NCI-H1105 treated with DMSO at 0.1 percent for 48 hours (cell line): ENCODE measurements around the gene TMEM144.
"Not testable (repeated sequence)": the region's sequence is repeated elsewhere in the genome, so short reads cannot be mapped to it uniquely, and the experiment has no call there.

Experiments used
- DNase-seq: peaks from one replicate; lab custom pipeline; 2025; lab: John Stamatoyannopoulos, UW

The TMEM144 gene

DNA sequence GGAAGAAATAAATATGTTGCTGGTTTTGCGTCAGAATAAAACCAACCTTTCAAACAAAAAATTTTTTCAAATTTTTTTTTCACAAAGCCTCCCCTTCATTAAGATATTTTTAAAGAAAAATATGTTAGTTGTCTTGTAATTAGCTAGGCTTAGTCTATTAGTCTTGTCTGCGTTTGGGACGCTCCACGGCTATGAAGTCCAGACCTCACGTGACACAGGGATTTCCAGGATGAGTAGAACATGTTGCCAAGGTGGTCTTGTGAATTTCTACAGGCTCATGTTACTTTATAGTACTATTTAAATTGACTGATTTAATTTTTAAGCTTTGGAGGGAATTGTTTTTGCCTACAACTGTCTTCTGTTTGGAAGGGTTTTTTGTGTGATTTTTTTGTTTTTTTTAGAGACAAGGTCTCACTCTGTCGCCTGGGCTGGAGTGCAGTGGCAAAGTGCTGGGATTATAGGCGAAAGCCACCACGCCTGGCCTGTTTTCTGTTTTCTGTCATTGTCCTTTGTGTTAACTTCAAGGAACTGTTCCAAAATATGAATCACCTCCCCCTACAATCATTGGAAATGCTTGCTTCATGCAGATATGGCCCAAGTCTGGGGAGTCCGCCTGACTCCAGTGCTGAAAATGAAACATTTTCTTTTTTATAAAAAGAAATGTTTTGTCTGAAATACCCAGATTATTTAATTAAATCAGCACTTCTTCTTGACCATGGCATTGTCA lies 26.2 kb downstream of the TMEM144 start:
- DNase-seq: no peak

DNA sequence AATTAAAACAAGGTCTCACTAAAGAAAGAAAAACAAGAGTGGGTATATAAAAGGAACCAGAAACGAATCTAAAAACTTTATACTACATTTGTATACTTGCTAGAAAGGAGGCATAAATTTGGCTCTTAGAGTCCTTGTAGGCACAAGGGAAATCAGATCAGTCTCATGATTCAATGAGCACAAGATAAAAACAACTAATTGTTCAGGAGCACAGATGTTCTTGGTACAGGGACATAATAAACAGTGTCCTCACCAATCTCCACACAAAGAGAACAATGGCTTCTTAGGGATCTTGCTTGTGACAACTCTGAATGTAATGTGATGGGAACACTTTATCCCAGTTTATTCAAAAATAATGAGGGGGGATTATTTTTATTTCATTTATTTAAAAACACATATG lies 28.3 kb downstream of the TMEM144 start:
- DNase-seq: no peak

DNA sequence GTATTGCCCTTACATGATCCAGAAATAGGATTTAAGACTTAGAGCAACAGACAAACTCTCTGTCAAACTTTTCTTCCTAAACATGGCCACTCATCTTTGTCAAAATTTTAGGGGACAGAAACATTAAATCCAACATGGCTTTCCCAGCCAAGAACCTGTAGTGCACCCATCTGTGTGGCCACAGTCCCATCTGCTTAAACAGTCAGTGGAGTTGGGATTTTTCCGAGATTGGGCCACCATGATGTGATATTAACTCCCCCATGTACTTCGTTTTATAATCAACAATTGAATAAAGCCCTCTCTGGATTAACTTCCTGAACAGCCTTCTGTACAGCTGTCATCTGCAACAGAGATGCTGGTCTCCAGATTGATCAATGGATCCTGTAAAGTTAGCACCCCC lies 28.9 kb downstream of the TMEM144 start:
- no peak for DNase-seq

DNA sequence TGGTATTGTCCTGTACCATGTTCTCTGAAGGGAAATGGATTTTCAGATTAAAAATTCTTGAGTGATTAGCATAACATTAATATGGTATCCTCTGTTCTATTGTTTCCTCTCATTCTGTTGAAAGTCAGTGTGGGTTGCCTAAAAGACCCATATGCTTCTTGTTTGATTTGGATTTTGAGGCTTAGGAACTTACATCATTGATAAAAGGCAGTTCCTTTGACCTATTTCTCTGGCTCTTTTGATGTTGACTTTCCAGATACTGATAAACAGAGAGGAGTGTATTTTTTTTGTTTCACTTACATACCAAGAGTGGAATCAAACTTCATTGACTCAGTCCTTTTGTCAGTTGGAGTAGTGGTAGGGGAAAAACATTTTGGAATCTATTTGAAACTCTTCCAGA lies 32.8 kb downstream of the TMEM144 start:
- DNase-seq: no peak

DNA sequence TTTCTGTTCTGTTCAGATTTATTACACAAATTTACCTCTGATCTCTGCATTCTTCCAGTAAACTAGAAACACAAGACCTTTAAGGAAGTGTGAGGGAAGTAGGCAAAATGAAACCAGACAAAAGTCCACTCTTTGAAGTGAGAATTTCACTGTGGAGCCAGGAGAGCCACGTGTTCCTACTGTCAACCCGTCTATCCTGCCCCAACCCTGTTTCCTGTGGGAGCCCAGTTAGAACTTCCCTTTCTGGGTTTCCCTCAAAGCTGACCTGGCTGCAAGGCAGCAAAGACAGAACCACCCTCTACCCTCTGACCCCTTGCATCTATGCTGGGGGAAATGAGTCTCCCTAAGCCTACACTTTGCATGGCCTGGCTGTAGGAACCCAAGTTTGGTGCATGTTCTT lies 40.0 kb downstream of the TMEM144 start:
- DNase-seq: no peak

DNA sequence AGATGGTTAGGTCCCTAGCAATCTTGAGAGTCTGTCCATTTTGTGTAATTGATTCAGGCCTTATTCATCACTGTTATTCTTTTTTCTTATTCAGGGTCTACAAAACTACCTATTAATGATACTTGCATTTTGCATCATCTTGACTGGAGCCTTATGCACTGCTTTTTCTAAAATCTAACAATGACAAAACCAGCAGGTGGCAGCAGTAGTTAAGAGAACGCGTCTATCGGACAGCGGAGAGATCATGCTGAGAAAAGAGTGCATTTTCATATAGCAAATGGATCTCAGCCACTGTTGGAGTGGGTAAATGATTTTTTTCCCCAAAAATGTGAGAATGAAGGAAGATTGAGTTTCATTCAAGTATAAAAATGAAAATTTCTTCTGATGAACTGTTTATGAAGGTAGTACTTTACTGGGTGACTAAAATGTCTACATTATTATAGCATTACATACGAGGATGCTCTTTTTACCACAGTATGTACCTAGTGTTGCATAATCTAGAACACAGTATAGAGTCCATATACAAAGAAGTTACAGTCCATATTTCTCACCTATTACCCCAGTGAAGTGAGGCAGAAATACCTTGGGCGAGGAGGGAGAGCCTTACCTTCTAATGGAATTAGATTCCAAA lies 43.2 kb downstream of the TMEM144 start:
- DNase-seq: peak; percentile 35

DNA sequence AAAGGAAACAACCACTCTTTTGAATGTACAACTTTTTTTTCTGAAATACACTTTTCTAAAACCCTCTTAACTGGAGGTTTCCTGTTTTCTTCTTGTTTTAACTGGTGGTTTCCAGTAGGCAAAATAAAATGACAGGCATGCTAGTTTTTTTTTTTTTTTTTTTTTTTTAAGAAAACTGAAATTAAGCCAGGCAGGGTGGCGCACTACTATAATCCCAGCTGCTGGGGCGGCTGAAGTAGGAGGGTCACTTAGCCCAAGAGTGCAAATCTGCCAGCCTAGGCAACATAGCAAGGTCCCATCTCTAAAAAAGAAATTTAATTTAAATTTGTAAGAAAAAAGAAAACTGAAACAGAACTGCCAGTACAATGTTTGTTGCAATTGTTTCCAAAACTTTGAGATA lies 44.0 kb downstream of the TMEM144 start:
- no peak for DNase-seq

DNA sequence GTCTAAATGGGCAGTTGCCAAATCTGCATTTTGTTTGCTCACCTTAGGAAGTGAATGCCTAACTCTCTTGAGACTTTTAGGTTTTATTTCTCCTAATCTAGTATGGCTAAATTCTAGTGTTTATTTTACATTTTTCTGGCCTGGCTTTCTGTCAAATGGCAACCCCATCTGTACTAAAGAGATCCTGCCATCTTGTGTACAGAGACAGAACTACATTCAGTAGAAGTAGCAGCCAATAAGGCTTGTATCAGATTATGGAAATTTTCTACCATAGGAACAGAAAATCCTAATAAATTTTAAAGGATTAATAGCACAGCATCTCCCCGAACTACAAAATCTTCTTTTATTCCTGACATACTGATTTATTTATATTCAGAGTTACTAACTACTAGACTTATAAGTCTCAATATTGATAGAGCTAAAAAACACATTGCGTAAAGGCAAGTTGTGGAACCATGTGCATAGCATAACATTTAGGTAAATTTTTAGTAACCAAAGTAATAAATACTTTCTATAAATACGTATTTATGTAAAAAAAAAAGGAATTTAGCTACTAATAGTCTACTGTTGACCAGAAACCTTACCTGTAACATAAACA lies 45.5 kb downstream of the TMEM144 start:
- DNase-seq: peak; percentile 22

DNA sequence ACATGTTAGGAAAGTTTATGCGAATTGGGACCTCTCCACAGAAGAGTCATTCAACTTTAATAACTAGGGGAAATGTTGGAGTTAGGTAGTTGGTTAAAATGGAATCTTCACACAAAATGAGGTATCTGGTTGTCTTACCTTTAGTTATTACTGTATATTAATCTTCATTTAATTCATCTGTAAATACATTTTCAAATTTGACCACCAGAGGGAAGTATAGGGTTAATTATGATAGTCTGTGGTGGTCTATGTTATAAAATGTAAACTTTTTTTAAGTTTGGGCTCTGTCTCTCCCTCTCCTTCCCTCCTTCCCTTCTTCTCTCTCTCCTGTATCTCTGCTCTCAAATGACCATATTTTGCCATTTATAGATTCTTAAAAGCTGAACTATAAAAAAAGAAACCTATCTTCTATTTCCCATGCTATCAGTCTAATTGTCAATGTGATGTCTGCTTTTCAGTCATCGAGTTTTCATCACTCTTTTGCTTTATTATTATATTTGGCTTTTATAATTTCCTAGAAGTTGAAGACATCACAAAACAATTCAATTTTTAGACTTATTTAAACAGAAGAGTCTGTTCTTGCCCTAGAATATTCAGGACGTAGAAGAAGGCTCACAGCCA lies 49.8 kb downstream of the TMEM144 start:
- DNase-seq: peak; percentile 12

DNA sequence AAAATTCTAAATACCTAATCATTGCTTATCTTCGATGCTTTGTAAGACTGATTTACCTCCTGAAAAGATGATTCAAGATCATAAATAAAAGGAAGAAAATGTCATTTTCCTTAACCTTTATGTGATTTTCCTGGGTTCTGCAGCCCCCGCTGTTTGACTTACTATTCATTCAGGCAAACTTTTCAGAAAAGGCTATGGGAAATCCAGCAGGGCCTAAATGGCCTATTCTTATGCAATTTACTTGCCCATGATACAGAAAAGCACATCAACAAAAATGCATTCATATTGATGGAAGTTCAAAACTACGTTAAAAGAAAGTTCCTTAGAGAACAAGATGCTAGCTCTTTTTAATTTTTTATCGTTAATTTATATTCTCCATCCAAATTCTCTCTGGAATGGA lies 51.2 kb downstream of the TMEM144 start:
- no peak for DNase-seq

DNA sequence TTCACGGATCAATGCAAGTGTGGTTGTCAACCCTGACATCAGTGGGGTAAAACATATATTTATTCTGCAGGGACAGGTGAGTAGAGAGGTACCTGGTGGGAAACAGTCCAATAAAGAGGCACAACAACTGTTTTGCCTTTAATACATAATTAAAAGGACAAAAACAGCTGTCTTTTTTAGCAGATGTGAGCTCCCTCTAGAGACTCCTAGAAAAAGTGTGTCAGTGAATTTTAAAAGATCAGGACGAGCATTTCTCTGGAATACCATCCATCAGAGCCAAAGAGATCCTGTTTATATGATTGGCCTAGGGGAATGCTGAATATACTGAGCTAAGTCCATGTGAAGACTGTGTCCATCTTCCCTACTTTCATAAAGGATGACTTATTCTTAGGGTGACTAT lies 58.3 kb downstream of the TMEM144 start:
- no peak for DNase-seq

DNA sequence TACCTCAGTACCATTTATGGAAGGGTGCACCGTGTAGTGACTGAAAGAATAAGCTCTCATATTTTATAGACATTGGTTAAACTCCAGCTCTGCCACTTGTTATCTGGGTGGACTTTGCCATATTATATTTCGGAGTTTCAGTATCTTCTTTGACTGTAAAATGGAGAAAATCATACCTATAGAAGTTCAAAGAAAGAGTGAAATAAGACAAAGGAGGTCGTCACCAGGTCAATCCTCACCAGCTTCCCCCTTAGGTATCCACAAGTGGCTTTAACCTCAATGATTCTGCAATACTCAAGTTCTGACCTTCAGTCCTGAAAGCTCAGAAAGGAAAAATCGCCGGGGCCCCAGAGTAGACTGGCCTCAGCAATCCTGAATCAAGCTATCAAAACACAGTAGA lies 64.3 kb downstream of the TMEM144 start:
- no peak for DNase-seq

DNA sequence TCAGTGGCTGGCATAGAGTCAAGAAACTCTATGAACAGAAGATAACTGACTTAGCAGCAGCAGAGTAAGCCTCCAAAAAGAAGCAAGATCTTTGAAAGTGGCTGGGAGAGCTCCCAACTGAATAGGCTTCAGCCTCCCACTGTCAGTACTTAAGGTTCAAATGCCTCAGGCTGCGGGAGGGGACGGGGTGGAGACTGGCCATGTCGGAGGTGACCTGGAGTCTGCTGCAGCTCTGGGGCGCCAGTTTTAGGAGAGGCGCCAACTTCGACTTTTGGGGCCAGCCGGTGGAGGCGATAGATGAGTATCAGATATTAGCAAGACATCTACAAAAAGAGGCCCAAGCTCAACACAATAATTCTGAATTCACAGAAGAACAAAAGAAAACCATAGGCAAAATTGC lies 67.3 kb downstream of the TMEM144 start:
- DNase-seq: no peak

DNA sequence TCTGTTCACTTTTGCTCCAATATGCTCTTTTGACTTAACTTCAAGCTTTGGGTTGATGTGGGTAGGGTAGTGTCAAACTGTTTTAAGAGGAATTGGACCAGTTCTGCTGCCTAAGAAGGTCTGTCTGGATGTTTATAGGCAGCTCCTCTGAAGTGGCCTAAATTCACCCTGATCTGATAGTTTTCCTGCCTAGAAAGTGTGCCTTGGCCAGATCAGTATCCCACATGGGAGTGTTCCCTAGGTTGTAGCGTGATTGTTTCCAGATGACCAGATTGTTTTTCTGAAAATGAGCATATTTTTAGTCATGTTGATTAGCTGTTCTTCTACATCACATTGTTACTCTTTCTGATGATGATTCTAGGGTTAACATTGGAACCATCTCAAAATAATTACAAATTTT lies 68.8 kb downstream of the TMEM144 start:
- not testable (repeated sequence) for DNase-seq

DNA sequence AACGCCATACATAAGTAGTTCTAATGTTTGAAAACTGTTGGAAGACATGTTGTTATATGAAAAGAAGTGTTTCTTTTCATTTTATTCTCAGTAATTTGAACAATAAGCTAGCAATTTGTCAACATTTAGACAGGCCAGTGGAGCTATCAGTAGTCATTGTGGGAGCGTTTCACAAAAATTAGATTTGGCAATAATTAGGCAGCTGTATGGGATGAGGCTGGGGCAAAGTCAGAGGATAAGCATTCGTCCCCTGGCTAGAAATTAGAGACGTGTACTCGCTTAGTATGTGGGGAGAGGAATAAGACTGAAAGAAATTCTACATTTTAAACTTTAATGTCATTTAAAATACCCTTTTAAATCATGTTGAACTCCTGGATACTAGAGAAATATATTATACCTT lies 70.6 kb downstream of the TMEM144 start:
- DNase-seq: no peak

DNA sequence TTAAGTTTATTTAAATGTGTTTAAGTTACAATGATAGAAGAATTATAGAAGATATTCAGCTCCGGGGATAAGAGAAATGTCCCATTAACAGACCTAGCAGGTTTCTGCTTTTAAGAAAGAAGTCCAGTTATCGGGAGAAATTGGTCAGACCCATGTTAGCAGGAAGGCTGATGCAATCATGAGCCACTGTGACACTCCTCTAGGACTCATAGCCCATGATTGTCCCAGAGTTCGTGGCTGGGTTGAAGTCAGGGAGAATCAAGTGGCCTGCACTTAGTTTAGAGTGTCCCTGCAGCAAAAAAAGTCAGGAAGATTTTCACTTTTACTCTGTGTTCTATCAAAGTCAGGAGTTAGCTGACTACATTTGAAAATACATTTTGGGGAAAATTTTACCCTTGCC lies 72.0 kb downstream of the TMEM144 start:
- DNase-seq: no peak

DNA sequence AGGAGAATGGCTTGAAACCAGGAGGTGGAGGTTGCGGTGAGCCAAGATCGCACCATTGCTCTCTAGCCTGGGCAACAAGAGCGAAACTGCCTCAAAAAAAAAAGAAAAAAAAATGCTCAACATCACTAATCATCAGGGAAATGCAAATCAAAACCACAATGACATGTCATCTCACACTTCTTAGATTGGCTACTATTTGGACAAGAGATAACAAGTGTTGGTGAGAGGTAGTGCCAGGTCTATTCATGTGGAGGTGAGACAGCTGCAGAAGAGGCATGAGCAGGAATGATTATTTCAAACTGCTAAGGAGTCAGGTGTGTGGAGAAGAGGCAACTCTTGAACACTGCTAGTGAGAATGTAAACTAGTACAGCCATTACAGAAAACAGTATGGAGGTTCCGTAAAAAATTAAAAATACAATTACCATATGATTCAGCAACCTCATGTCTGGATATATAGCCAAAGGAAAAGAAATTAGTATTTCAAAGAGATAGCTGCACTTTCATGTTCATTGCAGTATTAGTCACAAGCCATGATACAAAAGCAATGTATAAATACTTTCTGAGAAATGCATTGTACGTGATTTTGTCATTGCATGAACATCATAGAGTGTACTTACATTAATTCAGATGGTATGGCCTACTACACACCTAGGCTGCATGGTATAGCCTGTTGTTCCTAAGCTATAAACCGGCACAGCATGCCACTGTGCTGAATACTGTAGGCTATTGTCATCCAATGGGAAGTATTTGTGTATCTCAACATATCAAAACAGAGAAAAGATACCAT lies 75.3 kb downstream of the TMEM144 start:
- no peak for DNase-seq

DNA sequence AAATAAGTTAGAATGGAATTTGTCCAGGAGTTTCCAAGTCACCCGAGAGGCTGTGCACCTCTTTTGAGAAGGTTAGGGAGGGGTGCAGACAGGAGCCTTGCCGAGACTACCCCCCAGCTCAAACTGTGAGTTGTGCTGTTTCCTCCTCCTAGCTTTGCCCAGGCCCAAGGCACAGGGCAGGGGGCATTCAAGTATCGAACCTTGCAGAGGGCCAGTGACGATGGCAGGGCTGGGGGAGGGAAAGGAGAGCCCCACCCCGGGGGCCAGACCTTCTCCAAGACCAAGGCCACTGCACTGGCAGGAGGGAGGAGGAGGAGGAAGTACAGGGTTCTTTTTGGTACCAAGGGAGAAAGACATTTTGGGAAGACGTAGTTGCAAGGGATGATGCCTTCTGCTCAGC lies 80.6 kb downstream of the TMEM144 start:
- DNase-seq: no peak

DNA sequence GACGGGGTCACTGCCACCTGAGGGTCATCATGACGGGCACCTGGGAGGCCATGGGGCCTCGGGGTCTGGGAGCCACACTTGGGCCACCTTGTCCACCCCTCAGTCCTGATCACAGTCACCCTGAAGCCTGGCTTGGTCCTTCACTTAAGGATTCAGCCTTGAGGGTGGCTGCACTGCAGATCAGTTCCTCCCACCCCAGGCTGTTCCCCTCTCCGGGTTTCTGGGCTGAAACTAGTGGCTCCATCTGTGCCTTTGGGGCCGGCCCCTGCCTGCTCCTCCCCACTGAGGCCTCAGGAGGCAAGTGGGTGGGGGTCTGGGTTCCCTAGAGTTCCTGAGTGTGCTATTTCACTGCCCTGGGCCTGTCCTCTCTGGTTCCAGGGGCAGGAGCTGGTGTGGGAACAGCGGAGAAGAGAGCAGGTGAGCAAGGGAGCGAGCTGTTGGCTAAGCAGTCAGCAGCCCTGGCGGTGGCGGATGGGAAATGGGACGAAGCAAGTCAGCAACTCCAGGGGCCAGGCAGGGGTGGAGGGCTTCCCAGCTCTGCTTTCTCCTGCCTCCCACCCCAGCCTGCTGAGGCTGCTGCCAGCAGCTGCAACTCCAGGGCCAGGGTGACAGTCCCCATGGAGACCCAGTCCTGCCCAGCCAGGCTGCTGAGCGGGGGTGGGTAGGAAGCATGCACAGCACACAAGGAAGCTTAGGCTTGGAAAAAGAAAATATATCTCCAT lies 81.2 kb downstream of the TMEM144 start:
- DNase-seq: no peak

DNA sequence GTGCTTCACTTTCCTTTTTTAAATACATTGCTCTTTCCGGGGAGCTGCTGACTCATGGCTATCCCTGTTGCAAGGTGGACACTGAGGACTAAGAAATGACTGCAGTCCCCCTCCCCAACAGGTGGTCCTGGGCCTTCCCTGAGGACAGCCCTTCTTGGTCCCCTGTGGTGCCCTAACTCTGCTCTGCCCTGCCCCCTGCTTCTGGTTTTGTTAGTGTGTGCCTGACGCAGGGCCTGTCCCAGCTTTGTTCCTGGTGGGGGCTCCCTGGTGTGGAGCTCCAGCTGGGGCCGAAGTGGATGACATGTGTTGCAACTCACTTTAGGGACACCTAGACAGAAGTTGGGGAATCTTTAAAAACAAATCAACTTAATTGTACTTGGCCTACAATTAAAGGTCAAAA lies 81.9 kb downstream of the TMEM144 start:
- DNase-seq: no peak

DNA sequence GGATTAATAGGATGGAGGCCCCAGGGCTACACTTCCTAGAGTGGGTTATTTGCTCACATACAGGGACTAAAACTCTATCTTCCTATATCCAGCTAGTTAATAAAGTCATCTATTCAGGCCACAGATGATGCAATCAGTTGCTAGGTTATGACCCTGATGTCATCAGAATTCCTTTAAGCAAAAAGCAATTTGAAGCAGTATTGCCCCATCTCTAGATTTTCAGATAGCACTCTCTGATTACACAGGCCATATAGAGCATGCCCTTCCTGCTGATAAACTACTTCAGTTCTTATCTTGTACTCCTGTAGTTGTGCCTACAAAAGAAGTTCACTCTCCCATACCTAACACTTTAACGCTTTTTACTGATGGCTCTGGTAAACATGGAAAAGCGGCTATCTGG lies 84.8 kb downstream of the TMEM144 start:
- DNase-seq: no peak

DNA sequence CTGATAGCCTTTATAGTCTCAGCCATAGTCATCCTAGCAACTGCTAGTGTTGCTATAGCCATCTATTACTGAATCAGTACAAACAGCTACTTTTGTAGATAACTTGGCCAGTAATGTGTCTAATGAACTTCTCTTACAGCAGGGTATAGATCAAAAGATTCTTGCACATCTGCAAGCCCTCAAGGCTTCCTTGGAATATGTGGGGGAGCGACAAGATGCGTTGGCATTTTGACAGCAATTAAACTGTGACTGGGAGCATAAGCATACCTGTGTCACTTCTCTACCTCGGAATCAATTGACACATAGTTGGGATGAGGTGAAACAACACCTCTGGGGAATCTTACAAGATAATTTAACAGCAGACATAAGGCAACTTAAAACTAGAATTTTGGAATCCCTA lies 87.6 kb downstream of the TMEM144 start:
- DNase-seq: no peak
